GM19035 (cell line): ENCODE data around the gene VPS36.
"Not testable (repeated sequence)": the region's sequence is repeated elsewhere in the genome, so short reads cannot be mapped to it uniquely, and the experiment has no call there.

Experiments used
- ATAC-seq: cut with Tn5 transposase; IDR thresholded peaks from one replicate; pipeline ENCODE4 v1.9.1; 2021; ENCODE audit not compliant: unreplicated experiment

Gene VPS36

GRCh38 chr13:52383366-52383765 is 67.1 kb downstream of the VPS36 start:
- no peak for ATAC-seq

GRCh38 chr13:52378312-52378711 is 72.1 kb downstream of the VPS36 start:
- no peak for ATAC-seq

- ATAC-seq, result no peak
Observed at GRCh38 chr13:52377898-52378297, 72.5 kb downstream of the VPS36 start.

GRCh38 chr13:52374873-52375411 is 75.5 kb downstream of the VPS36 start:
- no peak for ATAC-seq

GRCh38 chr13:52374389-52374788 is 76.0 kb downstream of the VPS36 start:
- ATAC-seq, result no peak

- not testable (repeated sequence) for ATAC-seq
Observed at GRCh38 chr13:52373277-52373676, 77.2 kb downstream of the VPS36 start.

- no peak for ATAC-seq
Observed at GRCh38 chr13:52371736-52372247, 78.6 kb downstream of the VPS36 start.

- no peak for ATAC-seq
Observed at GRCh38 chr13:52366291-52366690, 84.1 kb downstream of the VPS36 start.
